WTC11 (cell line): ENCODE data around the gene NRG2. TPM values are rescaled to one million over a fixed set of nuclear protein-coding genes. Genes with fewer than 3 reads are reported as not detected.

ENCODE experiments used
- ATAC-seq: fragments of 200-7000 bp; cut with Tn5 transposase; 2 replicates; pipeline ENCODE4 v1.10.0; 2021; ENCODE audit warnings: mild to moderate bottlenecking, moderate library complexity
- CTCF ChIA-PET: fragments of 300-600 bp; sonication (Branson Sonifier 250); formaldehyde crosslinking; loops from one replicate; lab custom pipeline; 2021; ENCODE audit warnings: antibody characterized with exemption; lab: Charles Lee
- POLR2A ChIA-PET: fragments of 350-600 bp; sonication (Branson Sonifier 250); formaldehyde crosslinking; loops from one replicate; lab custom pipeline; 2021; ENCODE audit warnings: antibody characterized with exemption; lab: Charles Lee
- DNase-seq: peaks from one replicate; pipeline ENCODE4 v3.0.0; 2021; ENCODE audit warnings: low spot score
- H3K27ac Mint-ChIP-seq: 2 replicates; pipeline ENCODE4 v1.8.0; 2021; ENCODE audit warnings: mixed read lengths
- H3K27me3 Mint-ChIP-seq: 2 replicates; pipeline ENCODE4 v1.8.0; 2021; ENCODE audit warnings: low read depth, mild to moderate bottlenecking, moderate library complexity, mixed read lengths
- H3K36me3 Mint-ChIP-seq: 2 replicates; pipeline ENCODE4 v1.8.0; 2021; ENCODE audit warnings: mixed read lengths
- H3K4me1 Mint-ChIP-seq: 2 replicates; pipeline ENCODE4 v1.8.0; 2022; ENCODE audit warnings: mixed read lengths
- H3K4me3 Mint-ChIP-seq: 2 replicates; pipeline ENCODE4 v1.8.0; 2021; ENCODE audit warnings: mild to moderate bottlenecking, moderate library complexity, mixed read lengths
- H3K9me3 Mint-ChIP-seq: 2 replicates; pipeline ENCODE4 v1.8.0; 2021; ENCODE audit warnings: mixed read lengths
- CBFB ChIP-seq: sonication (generic); formaldehyde crosslinking; IDR thresholded peaks from 2 replicates; pipeline ENCODE4 v1.8.1; 2022; ENCODE audit warnings: mild to moderate bottlenecking, low read depth, missing genetic modification reagents
- CREB1 ChIP-seq: sonication (generic); formaldehyde crosslinking; IDR thresholded peaks from 2 replicates; pipeline ENCODE4 v1.8.0; 2023; ENCODE audit warnings: mild to moderate bottlenecking, missing genetic modification reagents
- HMGA2 ChIP-seq: fragments of 250-450 bp; sonication (Bioruptor Pico); IDR thresholded peaks from 2 replicates; pipeline ENCODE4 v1.4.0; 2021; ENCODE audit warnings: mild to moderate bottlenecking, moderate library complexity
- IRF2 ChIP-seq: sonication (generic); formaldehyde crosslinking; IDR thresholded peaks from 2 replicates; pipeline ENCODE4 v1.8.0; 2022; ENCODE audit warnings: low read depth, missing genetic modification reagents, borderline replicate concordance
- MYBL2 ChIP-seq: sonication (generic); formaldehyde crosslinking; IDR thresholded peaks from 2 replicates; pipeline ENCODE4 v1.8.1; 2023; ENCODE audit warnings: mild to moderate bottlenecking, moderate library complexity, missing genetic modification reagents
- NFATC4 ChIP-seq: fragments of 250-450 bp; sonication (Bioruptor Pico); IDR thresholded peaks from 2 replicates; pipeline ENCODE4 v1.9.0; 2021; ENCODE audit warnings: mild to moderate bottlenecking
- NFE2L1 ChIP-seq: sonication (generic); formaldehyde crosslinking; IDR thresholded peaks from 2 replicates; pipeline ENCODE4 v1.8.1; 2023; ENCODE audit warnings: missing genetic modification reagents
- NR3C1 ChIP-seq: sonication (generic); formaldehyde crosslinking; conservative IDR thresholded peaks from 2 replicates; pipeline ENCODE4 v1.8.1; 2023; ENCODE audit warnings: low read depth, mild to moderate bottlenecking, missing genetic modification reagents
- PRRX2 ChIP-seq: fragments of 250-450 bp; sonication (Bioruptor Pico); IDR thresholded peaks from 2 replicates; pipeline ENCODE4 v1.8.0; 2021; ENCODE audit warnings: mild to moderate bottlenecking
- RELA ChIP-seq: sonication (generic); formaldehyde crosslinking; IDR thresholded peaks from 2 replicates; pipeline ENCODE4 v1.8.1; 2022; ENCODE audit warnings: missing genetic modification reagents, mild to moderate bottlenecking, borderline replicate concordance
- RORB ChIP-seq: fragments of 250-450 bp; sonication (Bioruptor Pico); IDR thresholded peaks from 2 replicates; pipeline ENCODE4 v1.9.0; 2021; ENCODE audit warnings: mild to moderate bottlenecking
- SMAD3 ChIP-seq: sonication (generic); formaldehyde crosslinking; IDR thresholded peaks from 2 replicates; pipeline ENCODE4 v1.8.0; 2022; ENCODE audit warnings: missing genetic modification reagents, mild to moderate bottlenecking, borderline replicate concordance
- SOX15 ChIP-seq: fragments of 250-450 bp; sonication (Bioruptor Pico); IDR thresholded peaks from 2 replicates; pipeline ENCODE4 v1.9.0; 2021; ENCODE audit warnings: mild to moderate bottlenecking
- TEAD4 ChIP-seq: sonication (generic); formaldehyde crosslinking; IDR thresholded peaks from 2 replicates; pipeline ENCODE4 v1.8.0; 2022; ENCODE audit warnings: mild to moderate bottlenecking, missing genetic modification reagents
- ZNF219 ChIP-seq: sonication (generic); formaldehyde crosslinking; IDR thresholded peaks from 2 replicates; pipeline ENCODE4 v1.8.0; 2023; ENCODE audit warnings: missing genetic modification reagents, mild to moderate bottlenecking, borderline replicate concordance
- ZNF671 ChIP-seq: fragments of 250-450 bp; sonication (Bioruptor Pico); IDR thresholded peaks from 2 replicates; pipeline ENCODE4 v1.8.0; 2021; ENCODE audit warnings: mild to moderate bottlenecking
- total RNA-seq: library from RNA; stranded (reverse); gene quantifications from 3 replicates; pipeline ENCODE4 v1.2.3, GENCODE V29; 2021
- TF ChIP-seq, protein P1 (sequence below): fragments of 250-450 bp; sonication (Bioruptor Pico); IDR thresholded peaks from 2 replicates; pipeline ENCODE4 v2.1.2; 2022; ENCODE audit warnings: mild to moderate bottlenecking, moderate library complexity
- TF ChIP-seq, protein P2 (sequence below): sonication (generic); formaldehyde crosslinking; IDR thresholded peaks from 2 replicates; pipeline ENCODE4 v1.8.1; 2023; ENCODE audit warnings: mild to moderate bottlenecking, missing genetic modification reagents, moderate library complexity
- TF ChIP-seq, protein P3 (sequence below): sonication (generic); formaldehyde crosslinking; IDR thresholded peaks from 2 replicates; pipeline ENCODE4 v1.8.1; 2022; ENCODE audit warnings: low read depth, mild to moderate bottlenecking, moderate library complexity, missing genetic modification reagents, borderline replicate concordance
- TF ChIP-seq, protein P4 (sequence below): sonication (generic); formaldehyde crosslinking; IDR thresholded peaks from 2 replicates; pipeline ENCODE4 v1.8.1; 2022; ENCODE audit warnings: mild to moderate bottlenecking, moderate library complexity, missing genetic modification reagents
- TF ChIP-seq, protein P5 (sequence below): sonication (generic); formaldehyde crosslinking; conservative IDR thresholded peaks from 2 replicates; pipeline ENCODE4 v1.8.1; 2022; ENCODE audit warnings: mild to moderate bottlenecking, missing genetic modification reagents
- TF ChIP-seq, protein P6 (sequence below): sonication (generic); formaldehyde crosslinking; conservative IDR thresholded peaks from 2 replicates; pipeline ENCODE4 v1.8.1; 2023; ENCODE audit warnings: mild to moderate bottlenecking, low read depth, missing genetic modification reagents, moderate library complexity
- TF ChIP-seq, protein P7 (sequence below): sonication (generic); formaldehyde crosslinking; IDR thresholded peaks from 2 replicates; pipeline ENCODE4 v1.8.0; 2023; ENCODE audit warnings: mild to moderate bottlenecking, missing genetic modification reagents
- TF ChIP-seq, protein P8 (sequence below): sonication (generic); formaldehyde crosslinking; IDR thresholded peaks from 2 replicates; pipeline ENCODE4 v1.8.0; 2022; ENCODE audit warnings: mild to moderate bottlenecking, missing genetic modification reagents
- TF ChIP-seq, protein P9 (sequence below): sonication (generic); formaldehyde crosslinking; IDR thresholded peaks from 2 replicates; pipeline ENCODE4 v1.8.0; 2022; ENCODE audit warnings: mild to moderate bottlenecking, missing genetic modification reagents

NRG2 gene
- total RNA-seq, 1 experiment from 2014 or later: 0.44 TPM

DNA sequence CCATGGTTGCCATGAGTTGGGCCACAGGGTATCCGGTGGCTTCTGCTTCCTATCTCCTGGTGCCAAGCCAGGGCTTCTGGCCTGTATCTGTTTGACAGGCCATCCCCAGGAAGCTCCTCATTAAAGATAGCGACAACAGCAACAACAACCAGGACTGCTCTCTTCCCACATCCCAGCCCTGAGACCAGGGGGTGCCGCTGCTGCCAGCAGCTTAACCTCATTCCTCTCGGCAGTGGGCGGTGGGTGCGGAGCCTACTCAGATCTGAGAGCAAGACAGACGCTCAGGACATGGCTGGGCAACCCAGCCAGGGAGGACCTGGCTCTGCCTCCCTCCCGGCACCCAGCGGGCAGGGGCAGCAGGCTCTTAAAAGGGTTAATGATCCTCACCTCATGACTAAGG is 149.2 kb downstream of the NRG2 start:
- peaks cover 28% of the 10 kb centered on the region for H3K27me3 Mint-ChIP-seq
- no peak overlapping the region for H3K4me3 Mint-ChIP-seq
- DNase-seq: no peak
- no peaks in the 10 kb centered on the region for H3K36me3 Mint-ChIP-seq
- CTCF ChIA-PET: interaction anchor here (0.9 to 5.0 kb wide), 7 partner anchors 8 to 252 kb away, joined by 3 to 50 read pairs (median 3); no protein-coding TSS in a partner anchor
- H3K27ac Mint-ChIP-seq: no peak overlapping the region
- TF ChIP-seq, protein P1, sequence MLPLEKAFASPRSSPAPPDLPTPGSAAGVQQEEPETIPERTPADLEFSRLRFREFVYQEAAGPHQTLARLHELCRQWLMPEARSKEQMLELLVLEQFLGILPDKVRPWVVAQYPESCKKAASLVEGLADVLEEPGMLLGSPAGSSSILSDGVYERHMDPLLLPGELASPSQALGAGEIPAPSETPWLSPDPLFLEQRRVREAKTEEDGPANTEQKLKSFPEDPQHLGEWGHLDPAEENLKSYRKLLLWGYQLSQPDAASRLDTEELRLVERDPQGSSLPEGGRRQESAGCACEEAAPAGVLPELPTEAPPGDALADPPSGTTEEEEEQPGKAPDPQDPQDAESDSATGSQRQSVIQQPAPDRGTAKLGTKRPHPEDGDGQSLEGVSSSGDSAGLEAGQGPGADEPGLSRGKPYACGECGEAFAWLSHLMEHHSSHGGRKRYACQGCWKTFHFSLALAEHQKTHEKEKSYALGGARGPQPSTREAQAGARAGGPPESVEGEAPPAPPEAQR (CRISPR knock-in tag): no peak
- TF ChIP-seq RELA (CRISPR knock-in tag): no peak
- TF ChIP-seq ZNF219: no peak
- no peak for TF ChIP-seq SOX15 (CRISPR knock-in tag)
- no peak for TF ChIP-seq IRF2
- TF ChIP-seq ZNF671 (CRISPR knock-in tag): no peak
- no peak for TF ChIP-seq TEAD4 (CRISPR knock-in tag)
- TF ChIP-seq HMGA2 (CRISPR knock-in tag): no peak
- TF ChIP-seq RORB (CRISPR knock-in tag): no peak
- no peak for TF ChIP-seq PRRX2
- TF ChIP-seq, protein P2, sequence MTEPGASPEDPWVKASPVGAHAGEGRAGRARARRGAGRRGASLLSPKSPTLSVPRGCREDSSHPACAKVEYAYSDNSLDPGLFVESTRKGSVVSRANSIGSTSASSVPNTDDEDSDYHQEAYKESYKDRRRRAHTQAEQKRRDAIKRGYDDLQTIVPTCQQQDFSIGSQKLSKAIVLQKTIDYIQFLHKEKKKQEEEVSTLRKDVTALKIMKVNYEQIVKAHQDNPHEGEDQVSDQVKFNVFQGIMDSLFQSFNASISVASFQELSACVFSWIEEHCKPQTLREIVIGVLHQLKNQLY: no peak
- TF ChIP-seq CREB1 (CRISPR knock-in tag): no peak
- TF ChIP-seq NFATC4 (CRISPR knock-in tag): no peak
- TF ChIP-seq, protein P3, sequence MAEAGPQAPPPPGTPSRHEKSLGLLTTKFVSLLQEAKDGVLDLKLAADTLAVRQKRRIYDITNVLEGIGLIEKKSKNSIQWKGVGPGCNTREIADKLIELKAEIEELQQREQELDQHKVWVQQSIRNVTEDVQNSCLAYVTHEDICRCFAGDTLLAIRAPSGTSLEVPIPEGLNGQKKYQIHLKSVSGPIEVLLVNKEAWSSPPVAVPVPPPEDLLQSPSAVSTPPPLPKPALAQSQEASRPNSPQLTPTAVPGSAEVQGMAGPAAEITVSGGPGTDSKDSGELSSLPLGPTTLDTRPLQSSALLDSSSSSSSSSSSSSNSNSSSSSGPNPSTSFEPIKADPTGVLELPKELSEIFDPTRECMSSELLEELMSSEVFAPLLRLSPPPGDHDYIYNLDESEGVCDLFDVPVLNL: no peak
- TF ChIP-seq, protein P4, sequence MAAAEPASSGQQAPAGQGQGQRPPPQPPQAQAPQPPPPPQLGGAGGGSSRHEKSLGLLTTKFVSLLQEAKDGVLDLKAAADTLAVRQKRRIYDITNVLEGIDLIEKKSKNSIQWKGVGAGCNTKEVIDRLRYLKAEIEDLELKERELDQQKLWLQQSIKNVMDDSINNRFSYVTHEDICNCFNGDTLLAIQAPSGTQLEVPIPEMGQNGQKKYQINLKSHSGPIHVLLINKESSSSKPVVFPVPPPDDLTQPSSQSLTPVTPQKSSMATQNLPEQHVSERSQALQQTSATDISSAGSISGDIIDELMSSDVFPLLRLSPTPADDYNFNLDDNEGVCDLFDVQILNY (CRISPR knock-in tag): no peak
- TF ChIP-seq MYBL2 (CRISPR knock-in tag): no peak
- no peak for TF ChIP-seq NFE2L1 (CRISPR knock-in tag)
- TF ChIP-seq NR3C1 (CRISPR knock-in tag): no peak
- TF ChIP-seq SMAD3 (CRISPR knock-in tag): no peak
- no peak for ATAC-seq
- H3K9me3 Mint-ChIP-seq: no peaks in the 10 kb centered on the region
- POLR2A ChIA-PET: no interaction called here
- H3K4me1 Mint-ChIP-seq: no peaks in the 10 kb centered on the region

DNA sequence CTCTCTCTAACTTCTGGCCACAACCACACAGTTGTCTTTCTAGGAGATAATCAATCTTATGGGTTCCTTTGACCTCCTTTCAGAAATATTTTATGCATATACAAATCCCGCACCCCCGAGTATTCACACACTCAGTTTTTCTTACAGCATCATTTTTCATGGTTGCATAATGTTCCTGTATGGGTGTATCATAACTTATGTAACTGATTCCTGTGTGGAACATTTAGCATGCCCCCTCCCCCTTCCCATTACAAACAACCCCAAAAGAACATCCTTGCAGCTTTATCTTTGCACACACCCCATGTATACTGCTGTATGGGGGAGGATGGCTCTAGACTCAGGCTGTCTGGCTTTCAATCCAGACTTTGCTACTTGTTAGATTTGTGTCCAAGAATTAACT is 153.7 kb downstream of the NRG2 start:
- no peak for DNase-seq
- no peaks in the 10 kb centered on the region for H3K4me1 Mint-ChIP-seq
- no peak overlapping the region for H3K4me3 Mint-ChIP-seq
- ATAC-seq: no peak
- peaks cover 2% of the 10 kb centered on the region; the same call in 1 of the 2 replicates for H3K27me3 Mint-ChIP-seq
- CTCF ChIA-PET: interaction anchor here (1.1 to 2.3 kb wide), 3 partner anchors 17 to 102 kb away, joined by 3 to 9 read pairs (median 7); no protein-coding TSS in a partner anchor
- POLR2A ChIA-PET: no interaction called here
- H3K36me3 Mint-ChIP-seq: no peaks in the 10 kb centered on the region
- no peak overlapping the region for H3K27ac Mint-ChIP-seq
- H3K9me3 Mint-ChIP-seq: no peaks in the 10 kb centered on the region
- TF ChIP-seq CBFB (CRISPR knock-in tag): no peak
- TF ChIP-seq, protein P5, sequence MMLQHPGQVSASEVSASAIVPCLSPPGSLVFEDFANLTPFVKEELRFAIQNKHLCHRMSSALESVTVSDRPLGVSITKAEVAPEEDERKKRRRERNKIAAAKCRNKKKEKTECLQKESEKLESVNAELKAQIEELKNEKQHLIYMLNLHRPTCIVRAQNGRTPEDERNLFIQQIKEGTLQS: no peak
- TF ChIP-seq, protein P6, sequence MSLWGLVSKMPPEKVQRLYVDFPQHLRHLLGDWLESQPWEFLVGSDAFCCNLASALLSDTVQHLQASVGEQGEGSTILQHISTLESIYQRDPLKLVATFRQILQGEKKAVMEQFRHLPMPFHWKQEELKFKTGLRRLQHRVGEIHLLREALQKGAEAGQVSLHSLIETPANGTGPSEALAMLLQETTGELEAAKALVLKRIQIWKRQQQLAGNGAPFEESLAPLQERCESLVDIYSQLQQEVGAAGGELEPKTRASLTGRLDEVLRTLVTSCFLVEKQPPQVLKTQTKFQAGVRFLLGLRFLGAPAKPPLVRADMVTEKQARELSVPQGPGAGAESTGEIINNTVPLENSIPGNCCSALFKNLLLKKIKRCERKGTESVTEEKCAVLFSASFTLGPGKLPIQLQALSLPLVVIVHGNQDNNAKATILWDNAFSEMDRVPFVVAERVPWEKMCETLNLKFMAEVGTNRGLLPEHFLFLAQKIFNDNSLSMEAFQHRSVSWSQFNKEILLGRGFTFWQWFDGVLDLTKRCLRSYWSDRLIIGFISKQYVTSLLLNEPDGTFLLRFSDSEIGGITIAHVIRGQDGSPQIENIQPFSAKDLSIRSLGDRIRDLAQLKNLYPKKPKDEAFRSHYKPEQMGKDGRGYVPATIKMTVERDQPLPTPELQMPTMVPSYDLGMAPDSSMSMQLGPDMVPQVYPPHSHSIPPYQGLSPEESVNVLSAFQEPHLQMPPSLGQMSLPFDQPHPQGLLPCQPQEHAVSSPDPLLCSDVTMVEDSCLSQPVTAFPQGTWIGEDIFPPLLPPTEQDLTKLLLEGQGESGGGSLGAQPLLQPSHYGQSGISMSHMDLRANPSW (CRISPR knock-in tag): no peak
- TF ChIP-seq, protein P7, sequence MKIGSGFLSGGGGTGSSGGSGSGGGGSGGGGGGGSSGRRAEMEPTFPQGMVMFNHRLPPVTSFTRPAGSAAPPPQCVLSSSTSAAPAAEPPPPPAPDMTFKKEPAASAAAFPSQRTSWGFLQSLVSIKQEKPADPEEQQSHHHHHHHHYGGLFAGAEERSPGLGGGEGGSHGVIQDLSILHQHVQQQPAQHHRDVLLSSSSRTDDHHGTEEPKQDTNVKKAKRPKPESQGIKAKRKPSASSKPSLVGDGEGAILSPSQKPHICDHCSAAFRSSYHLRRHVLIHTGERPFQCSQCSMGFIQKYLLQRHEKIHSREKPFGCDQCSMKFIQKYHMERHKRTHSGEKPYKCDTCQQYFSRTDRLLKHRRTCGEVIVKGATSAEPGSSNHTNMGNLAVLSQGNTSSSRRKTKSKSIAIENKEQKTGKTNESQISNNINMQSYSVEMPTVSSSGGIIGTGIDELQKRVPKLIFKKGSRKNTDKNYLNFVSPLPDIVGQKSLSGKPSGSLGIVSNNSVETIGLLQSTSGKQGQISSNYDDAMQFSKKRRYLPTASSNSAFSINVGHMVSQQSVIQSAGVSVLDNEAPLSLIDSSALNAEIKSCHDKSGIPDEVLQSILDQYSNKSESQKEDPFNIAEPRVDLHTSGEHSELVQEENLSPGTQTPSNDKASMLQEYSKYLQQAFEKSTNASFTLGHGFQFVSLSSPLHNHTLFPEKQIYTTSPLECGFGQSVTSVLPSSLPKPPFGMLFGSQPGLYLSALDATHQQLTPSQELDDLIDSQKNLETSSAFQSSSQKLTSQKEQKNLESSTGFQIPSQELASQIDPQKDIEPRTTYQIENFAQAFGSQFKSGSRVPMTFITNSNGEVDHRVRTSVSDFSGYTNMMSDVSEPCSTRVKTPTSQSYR (CRISPR knock-in tag): no peak
- TF ChIP-seq, protein P8, sequence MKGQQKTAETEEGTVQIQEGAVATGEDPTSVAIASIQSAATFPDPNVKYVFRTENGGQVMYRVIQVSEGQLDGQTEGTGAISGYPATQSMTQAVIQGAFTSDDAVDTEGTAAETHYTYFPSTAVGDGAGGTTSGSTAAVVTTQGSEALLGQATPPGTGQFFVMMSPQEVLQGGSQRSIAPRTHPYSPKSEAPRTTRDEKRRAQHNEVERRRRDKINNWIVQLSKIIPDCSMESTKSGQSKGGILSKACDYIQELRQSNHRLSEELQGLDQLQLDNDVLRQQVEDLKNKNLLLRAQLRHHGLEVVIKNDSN (CRISPR knock-in tag): no peak
- TF ChIP-seq CREB1 (CRISPR knock-in tag): no peak
- TF ChIP-seq, protein P9, sequence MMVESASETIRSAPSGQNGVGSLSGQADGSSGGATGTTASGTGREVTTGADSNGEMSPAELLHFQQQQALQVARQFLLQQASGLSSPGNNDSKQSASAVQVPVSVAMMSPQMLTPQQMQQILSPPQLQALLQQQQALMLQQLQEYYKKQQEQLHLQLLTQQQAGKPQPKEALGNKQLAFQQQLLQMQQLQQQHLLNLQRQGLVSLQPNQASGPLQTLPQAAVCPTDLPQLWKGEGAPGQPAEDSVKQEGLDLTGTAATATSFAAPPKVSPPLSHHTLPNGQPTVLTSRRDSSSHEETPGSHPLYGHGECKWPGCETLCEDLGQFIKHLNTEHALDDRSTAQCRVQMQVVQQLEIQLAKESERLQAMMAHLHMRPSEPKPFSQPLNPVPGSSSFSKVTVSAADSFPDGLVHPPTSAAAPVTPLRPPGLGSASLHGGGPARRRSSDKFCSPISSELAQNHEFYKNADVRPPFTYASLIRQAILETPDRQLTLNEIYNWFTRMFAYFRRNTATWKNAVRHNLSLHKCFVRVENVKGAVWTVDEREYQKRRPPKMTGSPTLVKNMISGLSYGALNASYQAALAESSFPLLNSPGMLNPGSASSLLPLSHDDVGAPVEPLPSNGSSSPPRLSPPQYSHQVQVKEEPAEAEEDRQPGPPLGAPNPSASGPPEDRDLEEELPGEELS (CRISPR knock-in tag): no peak
